Measurements from ENCODE around the gene ZNF536. TPM values are rescaled to one million over a fixed set of nuclear protein-coding genes. Genes with fewer than 3 reads are reported as not detected.

The ZNF536 gene
- total RNA-seq, 1 experiment from 2014 or later, result 0.35 TPM

DNA sequence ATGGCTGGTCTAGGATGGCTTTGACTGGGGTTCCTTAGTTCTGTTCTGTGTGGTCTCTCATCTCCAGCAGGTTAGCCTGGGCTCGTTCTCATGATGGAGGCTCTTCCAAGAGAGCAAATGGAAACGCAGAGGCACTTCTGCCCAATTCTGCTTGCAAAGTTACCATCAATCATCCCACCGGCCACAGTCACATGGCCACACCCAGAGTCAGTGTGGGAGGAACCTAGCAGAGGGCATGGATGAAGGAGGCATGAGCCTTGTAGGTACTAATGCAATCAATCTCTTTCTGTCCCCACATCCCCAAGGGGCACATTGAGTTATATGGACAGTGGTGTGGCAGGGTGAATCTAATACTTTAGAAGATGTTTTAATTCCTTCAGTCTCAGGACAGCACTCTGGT lies 207.2 kb downstream of the ZNF536 start:
- TF ChIP-seq PRRX2 (CRISPR knock-in tag; IDR thresholded peaks at IDR 0.05) (no peak), NR1H2 (CRISPR knock-in tag; IDR thresholded peaks at IDR 0.05) (no peak), ZNF121 (CRISPR knock-in tag; IDR thresholded peaks at IDR 0.05) (no peak)
- TF ChIP-seq, protein P1, sequence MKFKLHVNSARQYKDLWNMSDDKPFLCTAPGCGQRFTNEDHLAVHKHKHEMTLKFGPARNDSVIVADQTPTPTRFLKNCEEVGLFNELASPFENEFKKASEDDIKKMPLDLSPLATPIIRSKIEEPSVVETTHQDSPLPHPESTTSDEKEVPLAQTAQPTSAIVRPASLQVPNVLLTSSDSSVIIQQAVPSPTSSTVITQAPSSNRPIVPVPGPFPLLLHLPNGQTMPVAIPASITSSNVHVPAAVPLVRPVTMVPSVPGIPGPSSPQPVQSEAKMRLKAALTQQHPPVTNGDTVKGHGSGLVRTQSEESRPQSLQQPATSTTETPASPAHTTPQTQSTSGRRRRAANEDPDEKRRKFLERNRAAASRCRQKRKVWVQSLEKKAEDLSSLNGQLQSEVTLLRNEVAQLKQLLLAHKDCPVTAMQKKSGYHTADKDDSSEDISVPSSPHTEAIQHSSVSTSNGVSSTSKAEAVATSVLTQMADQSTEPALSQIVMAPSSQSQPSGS (CRISPR knock-in tag; IDR thresholded peaks at IDR 0.05; ENCODE audit: borderline replicate concordance, low read depth), result no peak
- TF ChIP-seq, protein P2, sequence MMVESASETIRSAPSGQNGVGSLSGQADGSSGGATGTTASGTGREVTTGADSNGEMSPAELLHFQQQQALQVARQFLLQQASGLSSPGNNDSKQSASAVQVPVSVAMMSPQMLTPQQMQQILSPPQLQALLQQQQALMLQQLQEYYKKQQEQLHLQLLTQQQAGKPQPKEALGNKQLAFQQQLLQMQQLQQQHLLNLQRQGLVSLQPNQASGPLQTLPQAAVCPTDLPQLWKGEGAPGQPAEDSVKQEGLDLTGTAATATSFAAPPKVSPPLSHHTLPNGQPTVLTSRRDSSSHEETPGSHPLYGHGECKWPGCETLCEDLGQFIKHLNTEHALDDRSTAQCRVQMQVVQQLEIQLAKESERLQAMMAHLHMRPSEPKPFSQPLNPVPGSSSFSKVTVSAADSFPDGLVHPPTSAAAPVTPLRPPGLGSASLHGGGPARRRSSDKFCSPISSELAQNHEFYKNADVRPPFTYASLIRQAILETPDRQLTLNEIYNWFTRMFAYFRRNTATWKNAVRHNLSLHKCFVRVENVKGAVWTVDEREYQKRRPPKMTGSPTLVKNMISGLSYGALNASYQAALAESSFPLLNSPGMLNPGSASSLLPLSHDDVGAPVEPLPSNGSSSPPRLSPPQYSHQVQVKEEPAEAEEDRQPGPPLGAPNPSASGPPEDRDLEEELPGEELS (CRISPR knock-in tag; IDR thresholded peaks at IDR 0.05), result no peak
- TF ChIP-seq, protein P3, sequence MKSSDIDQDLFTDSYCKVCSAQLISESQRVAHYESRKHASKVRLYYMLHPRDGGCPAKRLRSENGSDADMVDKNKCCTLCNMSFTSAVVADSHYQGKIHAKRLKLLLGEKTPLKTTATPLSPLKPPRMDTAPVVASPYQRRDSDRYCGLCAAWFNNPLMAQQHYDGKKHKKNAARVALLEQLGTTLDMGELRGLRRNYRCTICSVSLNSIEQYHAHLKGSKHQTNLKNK (CRISPR knock-in tag; IDR thresholded peaks at IDR 0.05), result no peak
- TF ChIP-seq, protein P4, sequence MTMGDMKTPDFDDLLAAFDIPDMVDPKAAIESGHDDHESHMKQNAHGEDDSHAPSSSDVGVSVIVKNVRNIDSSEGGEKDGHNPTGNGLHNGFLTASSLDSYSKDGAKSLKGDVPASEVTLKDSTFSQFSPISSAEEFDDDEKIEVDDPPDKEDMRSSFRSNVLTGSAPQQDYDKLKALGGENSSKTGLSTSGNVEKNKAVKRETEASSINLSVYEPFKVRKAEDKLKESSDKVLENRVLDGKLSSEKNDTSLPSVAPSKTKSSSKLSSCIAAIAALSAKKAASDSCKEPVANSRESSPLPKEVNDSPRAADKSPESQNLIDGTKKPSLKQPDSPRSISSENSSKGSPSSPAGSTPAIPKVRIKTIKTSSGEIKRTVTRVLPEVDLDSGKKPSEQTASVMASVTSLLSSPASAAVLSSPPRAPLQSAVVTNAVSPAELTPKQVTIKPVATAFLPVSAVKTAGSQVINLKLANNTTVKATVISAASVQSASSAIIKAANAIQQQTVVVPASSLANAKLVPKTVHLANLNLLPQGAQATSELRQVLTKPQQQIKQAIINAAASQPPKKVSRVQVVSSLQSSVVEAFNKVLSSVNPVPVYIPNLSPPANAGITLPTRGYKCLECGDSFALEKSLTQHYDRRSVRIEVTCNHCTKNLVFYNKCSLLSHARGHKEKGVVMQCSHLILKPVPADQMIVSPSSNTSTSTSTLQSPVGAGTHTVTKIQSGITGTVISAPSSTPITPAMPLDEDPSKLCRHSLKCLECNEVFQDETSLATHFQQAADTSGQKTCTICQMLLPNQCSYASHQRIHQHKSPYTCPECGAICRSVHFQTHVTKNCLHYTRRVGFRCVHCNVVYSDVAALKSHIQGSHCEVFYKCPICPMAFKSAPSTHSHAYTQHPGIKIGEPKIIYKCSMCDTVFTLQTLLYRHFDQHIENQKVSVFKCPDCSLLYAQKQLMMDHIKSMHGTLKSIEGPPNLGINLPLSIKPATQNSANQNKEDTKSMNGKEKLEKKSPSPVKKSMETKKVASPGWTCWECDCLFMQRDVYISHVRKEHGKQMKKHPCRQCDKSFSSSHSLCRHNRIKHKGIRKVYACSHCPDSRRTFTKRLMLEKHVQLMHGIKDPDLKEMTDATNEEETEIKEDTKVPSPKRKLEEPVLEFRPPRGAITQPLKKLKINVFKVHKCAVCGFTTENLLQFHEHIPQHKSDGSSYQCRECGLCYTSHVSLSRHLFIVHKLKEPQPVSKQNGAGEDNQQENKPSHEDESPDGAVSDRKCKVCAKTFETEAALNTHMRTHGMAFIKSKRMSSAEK (CRISPR knock-in tag; IDR thresholded peaks at IDR 0.05; ENCODE audit: borderline replicate concordance), result no peak
- TF ChIP-seq, protein P5, sequence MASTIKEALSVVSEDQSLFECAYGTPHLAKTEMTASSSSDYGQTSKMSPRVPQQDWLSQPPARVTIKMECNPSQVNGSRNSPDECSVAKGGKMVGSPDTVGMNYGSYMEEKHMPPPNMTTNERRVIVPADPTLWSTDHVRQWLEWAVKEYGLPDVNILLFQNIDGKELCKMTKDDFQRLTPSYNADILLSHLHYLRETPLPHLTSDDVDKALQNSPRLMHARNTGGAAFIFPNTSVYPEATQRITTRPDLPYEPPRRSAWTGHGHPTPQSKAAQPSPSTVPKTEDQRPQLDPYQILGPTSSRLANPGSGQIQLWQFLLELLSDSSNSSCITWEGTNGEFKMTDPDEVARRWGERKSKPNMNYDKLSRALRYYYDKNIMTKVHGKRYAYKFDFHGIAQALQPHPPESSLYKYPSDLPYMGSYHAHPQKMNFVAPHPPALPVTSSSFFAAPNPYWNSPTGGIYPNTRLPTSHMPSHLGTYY (CRISPR knock-in tag; IDR thresholded peaks at IDR 0.05), result no peak
- TF ChIP-seq, protein P6, sequence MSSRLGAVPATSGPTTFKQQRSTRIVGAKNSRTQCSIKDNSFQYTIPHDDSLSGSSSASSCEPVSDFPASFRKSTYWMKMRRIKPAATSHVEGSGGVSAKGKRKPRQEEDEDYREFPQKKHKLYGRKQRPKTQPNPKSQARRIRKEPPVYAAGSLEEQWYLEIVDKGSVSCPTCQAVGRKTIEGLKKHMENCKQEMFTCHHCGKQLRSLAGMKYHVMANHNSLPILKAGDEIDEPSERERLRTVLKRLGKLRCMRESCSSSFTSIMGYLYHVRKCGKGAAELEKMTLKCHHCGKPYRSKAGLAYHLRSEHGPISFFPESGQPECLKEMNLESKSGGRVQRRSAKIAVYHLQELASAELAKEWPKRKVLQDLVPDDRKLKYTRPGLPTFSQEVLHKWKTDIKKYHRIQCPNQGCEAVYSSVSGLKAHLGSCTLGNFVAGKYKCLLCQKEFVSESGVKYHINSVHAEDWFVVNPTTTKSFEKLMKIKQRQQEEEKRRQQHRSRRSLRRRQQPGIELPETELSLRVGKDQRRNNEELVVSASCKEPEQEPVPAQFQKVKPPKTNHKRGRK (CRISPR knock-in tag; IDR thresholded peaks at IDR 0.05; ENCODE audit: borderline replicate concordance), result no peak
- CTCF ChIA-PET, result no interaction called here

DNA sequence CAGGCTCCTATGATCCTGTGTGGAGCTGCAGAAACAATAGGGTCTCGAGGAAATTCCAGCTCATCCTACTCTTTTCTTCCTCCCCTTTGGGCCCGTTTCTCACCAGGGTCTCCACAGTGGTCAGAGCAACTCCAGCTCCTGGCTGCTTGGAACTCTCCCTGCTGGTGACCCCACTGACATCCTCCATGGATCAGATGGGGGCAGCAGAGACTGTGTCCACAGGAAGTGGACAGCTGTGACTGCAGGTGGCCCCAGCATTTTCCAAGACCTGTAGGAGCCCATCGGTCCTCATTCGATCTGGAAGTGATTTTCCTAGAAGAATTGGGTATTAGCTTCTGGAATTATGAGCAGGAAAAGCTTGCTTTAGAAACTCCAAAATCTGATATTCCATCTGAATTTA lies 208.5 kb downstream of the ZNF536 start:
- no peaks in the 10 kb centered on the region for H3K36me3 Mint-ChIP-seq
- H3K27me3 Mint-ChIP-seq (ENCODE audit: low read depth), result no peaks in the 10 kb centered on the region
- H3K27ac Mint-ChIP-seq, result no peak overlapping the region
- ATAC-seq, result no peak
- TF ChIP-seq TCF7 (CRISPR knock-in tag; IDR thresholded peaks at IDR 0.05; ENCODE audit: low read depth), result no peak
- TF ChIP-seq, protein P7, sequence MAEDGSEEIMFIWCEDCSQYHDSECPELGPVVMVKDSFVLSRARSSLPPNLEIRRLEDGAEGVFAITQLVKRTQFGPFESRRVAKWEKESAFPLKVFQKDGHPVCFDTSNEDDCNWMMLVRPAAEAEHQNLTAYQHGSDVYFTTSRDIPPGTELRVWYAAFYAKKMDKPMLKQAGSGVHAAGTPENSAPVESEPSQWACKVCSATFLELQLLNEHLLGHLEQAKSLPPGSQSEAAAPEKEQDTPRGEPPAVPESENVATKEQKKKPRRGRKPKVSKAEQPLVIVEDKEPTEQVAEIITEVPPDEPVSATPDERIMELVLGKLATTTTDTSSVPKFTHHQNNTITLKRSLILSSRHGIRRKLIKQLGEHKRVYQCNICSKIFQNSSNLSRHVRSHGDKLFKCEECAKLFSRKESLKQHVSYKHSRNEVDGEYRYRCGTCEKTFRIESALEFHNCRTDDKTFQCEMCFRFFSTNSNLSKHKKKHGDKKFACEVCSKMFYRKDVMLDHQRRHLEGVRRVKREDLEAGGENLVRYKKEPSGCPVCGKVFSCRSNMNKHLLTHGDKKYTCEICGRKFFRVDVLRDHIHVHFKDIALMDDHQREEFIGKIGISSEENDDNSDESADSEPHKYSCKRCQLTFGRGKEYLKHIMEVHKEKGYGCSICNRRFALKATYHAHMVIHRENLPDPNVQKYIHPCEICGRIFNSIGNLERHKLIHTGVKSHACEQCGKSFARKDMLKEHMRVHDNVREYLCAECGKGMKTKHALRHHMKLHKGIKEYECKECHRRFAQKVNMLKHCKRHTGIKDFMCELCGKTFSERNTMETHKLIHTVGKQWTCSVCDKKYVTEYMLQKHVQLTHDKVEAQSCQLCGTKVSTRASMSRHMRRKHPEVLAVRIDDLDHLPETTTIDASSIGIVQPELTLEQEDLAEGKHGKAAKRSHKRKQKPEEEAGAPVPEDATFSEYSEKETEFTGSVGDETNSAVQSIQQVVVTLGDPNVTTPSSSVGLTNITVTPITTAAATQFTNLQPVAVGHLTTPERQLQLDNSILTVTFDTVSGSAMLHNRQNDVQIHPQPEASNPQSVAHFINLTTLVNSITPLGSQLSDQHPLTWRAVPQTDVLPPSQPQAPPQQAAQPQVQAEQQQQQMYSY (CRISPR knock-in tag; IDR thresholded peaks at IDR 0.05), result no peak
- POLR2A ChIA-PET, result no interaction called here
- CTCF ChIA-PET, result interaction anchor here (0.9 kb wide), 1 partner anchor 24 kb away, joined by 4 read pairs; no protein-coding TSS in a partner anchor
- H3K4me3 Mint-ChIP-seq, result no peak overlapping the region
- H3K4me1 Mint-ChIP-seq, result peaks cover 9% of the 10 kb centered on the region; the same call in 1 of the 2 replicates
- H3K9me3 Mint-ChIP-seq, result no peaks in the 10 kb centered on the region
- DNase-seq (ENCODE audit: low spot score), result no peak

More for the DNA sequence above, 207.2 kb downstream of the ZNF536 start:
- H3K9me3 Mint-ChIP-seq, result no peaks in the 10 kb centered on the region
- ATAC-seq (no peak), DNase-seq (ENCODE audit: low spot score) (no peak)
- H3K36me3 Mint-ChIP-seq, result no peaks in the 10 kb centered on the region
- no peaks in the 10 kb centered on the region for H3K27me3 Mint-ChIP-seq (ENCODE audit: low read depth)
- peaks cover 9% of the 10 kb centered on the region; the same call in 1 of the 2 replicates for H3K4me1 Mint-ChIP-seq
- H3K4me3 Mint-ChIP-seq, result no peak overlapping the region
- no peak overlapping the region for H3K27ac Mint-ChIP-seq
- POLR2A ChIA-PET, result no interaction called here
